A549 (cell line): Measurements from ENCODE around the gene PRKG1. TPM values are rescaled to one million over a fixed set of nuclear protein-coding genes. Genes with fewer than 3 reads are reported as not detected.

Source experiments
- ATAC-seq, 2 experiments: fragments of 200-7000 bp in 1 of 2; fragments of >200 bp in 1 of 2; cut with Nextera tagmentation in 1 of 2; cut with Tn5 transposase in 1 of 2; 3 replicates each; pipeline versions ENCODE4 v1.8.0 to v1.9.1; 2018 to 2020; ENCODE audit warnings: mild to moderate bottlenecking in 1 of 2, moderate library complexity in 1 of 2
- CTCF ChIA-PET: fragments of 300-600 bp; sonication (Branson Sonifier 250); formaldehyde crosslinking; extraction: SDS; loops from one replicate; lab custom pipeline; 2021; ENCODE audit warnings: antibody characterized with exemption, inconsistent platforms; lab: Yijun Ruan, JAX
- POLR2A ChIA-PET: fragments of 350-600 bp; formaldehyde crosslinking; extraction: SDS; loops from one replicate; lab custom pipeline; 2021; ENCODE audit warnings: antibody characterized with exemption, inconsistent platforms; lab: Yijun Ruan, JAX
- DNase-seq, 2 experiments: peaks; one replicate each; pipeline versions ENCODE4 v3.0.0 to v3.0.0-alpha.2; 2011 to 2016; ENCODE audit warnings: low read depth in 1 of 2, low spot score in 1 of 2
- FAIRE-seq: peaks from 2 replicates; lab custom pipeline; 2011; peaks lifted over from hg19 to GRCh38; lab: Jason Lieb, UNC
- H3K27ac ChIP-seq, 2 experiments: fragments of >200 bp; sonication (Bioruptor Twin); formaldehyde crosslinking; 3 replicates each; pipeline ENCODE4 v1.5.1; 2016 to 2017
- H3K4me1 ChIP-seq: fragments of >200 bp; sonication (Bioruptor Twin); formaldehyde crosslinking; 3 replicates; pipeline ENCODE4 v1.6.1; 2016
- H3K4me2 ChIP-seq: fragments of >200 bp; sonication (Bioruptor Twin); formaldehyde crosslinking; 3 replicates; pipeline ENCODE4 v1.6.1; 2016
- H3K4me3 ChIP-seq: fragments of >200 bp; sonication (Bioruptor Twin); formaldehyde crosslinking; 3 replicates; pipeline ENCODE4 v1.5.1; 2016
- H3K9me3 ChIP-seq: fragments of >200 bp; sonication (Bioruptor Twin); formaldehyde crosslinking; 3 replicates; pipeline ENCODE4 v1.6.1; 2016
- BCL3 ChIP-seq: fragments of >200 bp; sonication (Bioruptor Twin); formaldehyde crosslinking; IDR thresholded peaks from 3 replicates; pipeline ENCODE4 v1.6.1; 2016
- CBX8 ChIP-seq: fragments of 200-600 bp; sonication (generic); IDR thresholded peaks from 2 replicates; pipeline ENCODE4 v1.6.1; 2016
- CEBPB ChIP-seq, 2 experiments: fragments of >200 bp in 1 of 2; sonication (Bioruptor Twin) in 1 of 2; formaldehyde crosslinking in 1 of 2; IDR thresholded peaks; 2 replicates each; pipeline ENCODE4 v1.6.1; 2012 to 2016
- CHD4 ChIP-seq: fragments of 200-600 bp; sonication (generic); IDR thresholded peaks from 2 replicates; pipeline ENCODE4 v1.6.1; 2016; ENCODE audit warnings: antibody characterized with exemption, mild to moderate bottlenecking, borderline replicate concordance
- CTCF ChIP-seq: fragments of >200 bp; sonication (Bioruptor Twin); formaldehyde crosslinking; IDR thresholded peaks from 3 replicates; pipeline ENCODE4 v1.5.1; 2016
- ESRRA ChIP-seq: fragments of 150-350 bp; IDR thresholded peaks from 2 replicates; pipeline ENCODE4 v1.6.1; 2014; ENCODE audit warnings: mild to moderate bottlenecking, low read length, borderline replicate concordance
- FOXS1 ChIP-seq: fragments of 250-450 bp; sonication (Bioruptor Pico); IDR thresholded peaks from 2 replicates; pipeline ENCODE4 v1.5.0; 2020; ENCODE audit warnings: mild to moderate bottlenecking, moderate library complexity
- HMGXB4 ChIP-seq: fragments of 250-450 bp; sonication (Bioruptor Pico); IDR thresholded peaks from 2 replicates; pipeline ENCODE4 v1.5.0; 2021; ENCODE audit warnings: mild to moderate bottlenecking, moderate library complexity, borderline replicate concordance
- HOXB13 ChIP-seq: fragments of 250-450 bp; sonication (Bioruptor Pico); IDR thresholded peaks from 2 replicates; pipeline ENCODE4 v1.5.0; 2020; ENCODE audit warnings: low read depth, mild to moderate bottlenecking, moderate library complexity
- KDM5A ChIP-seq: fragments of 200-600 bp; sonication (generic); IDR thresholded peaks from 2 replicates; pipeline ENCODE4 v1.6.1; 2016; ENCODE audit warnings: antibody characterized with exemption, mild to moderate bottlenecking
- MAZ ChIP-seq: fragments of 150-350 bp; IDR thresholded peaks from 2 replicates; pipeline ENCODE4 v1.6.1; 2014; ENCODE audit warnings: antibody characterized with exemption, low read depth, low read length, borderline replicate concordance
- NPAS2 ChIP-seq: fragments of 250-450 bp; sonication (Bioruptor Pico); IDR thresholded peaks from 2 replicates; pipeline ENCODE4 v1.8.0; 2022; ENCODE audit warnings: mild to moderate bottlenecking, moderate library complexity, borderline replicate concordance
- PBX3 ChIP-seq: IDR thresholded peaks from 2 replicates; pipeline ENCODE4 v1.6.1; 2012
- SMC3 ChIP-seq: fragments of >200 bp; sonication (Bioruptor Twin); formaldehyde crosslinking; IDR thresholded peaks from 3 replicates; pipeline ENCODE4 v1.6.1; 2018; ENCODE audit warnings: inconsistent platforms
- ZC3H11A ChIP-seq: fragments of 450-650 bp; IDR thresholded peaks from 2 replicates; pipeline ENCODE4 v1.6.1; 2014; ENCODE audit warnings: antibody characterized with exemption, mild to moderate bottlenecking
- ZNF302 ChIP-seq: fragments of 250-450 bp; sonication (Bioruptor Pico); IDR thresholded peaks from 2 replicates; pipeline ENCODE4 v1.9.0; 2021; ENCODE audit warnings: inconsistent platforms, mild to moderate bottlenecking, moderate library complexity
- WGBS: methylation state at CpG from one replicate; pipeline ENCODE4 v1.1.6; 2017; ENCODE audit errors: missing lambda C conversion rate; 5-methylcytosine and 5-hydroxymethylcytosine counted together
- polyA plus RNA-seq, 4 experiments: library from polyadenylated mRNA; depleted of rRNA in 3 of 4; stranded (reverse); fragments of >200 nt; fragmentation: RNase III in 1 of 4; extraction: RNeasy Plus Mini Kit Qiagen cat#74134 plus additional on column Dnase treatment in 1 of 4; gene quantifications; 2 replicates in 3 of 4; 3 replicates in 1 of 4; pipeline ENCODE4 v1.2.3, GENCODE V29; 2011 to 2017

The PRKG1 gene
- polyA plus RNA-seq, 2 of the 4 experiments (the other 2 are of a cell fraction): not detected

- ChIA-PET POLR2A (no interaction called here), CTCF (no interaction called here)
- no peak for ATAC-seq
- WGBS: 52% methylated on average over 2 of the region's 4 CpGs
- Histone ChIP-seq H3K4me1 (no peaks in the 10 kb centered on the region), H3K4me3 (no peak overlapping the region), H3K9me3 (no peaks in the 10 kb centered on the region), H3K27ac (no peak overlapping the region), H3K4me2 (no peak overlapping the region)
- no peak for FAIRE-seq
- TF ChIP-seq CEBPB (IDR thresholded peaks at IDR 0.05) (no peak), MAZ (no peak), FOXS1 (no peak), ZNF302 (CRISPR knock-in tag) (no peak), NPAS2 (CRISPR knock-in tag) (no peak), SMC3 (no peak), ESRRA (no peak), ZC3H11A (no peak), PBX3 (no peak)
- no peak for DNase-seq
These were observed 1174.5 kb downstream of the PRKG1 start for GRCh38 chr10:52248697-52249306.

- DNase-seq: no peak
- ATAC-seq: no peak
- 82% methylated on average over 6 of the region's 6 CpGs for WGBS
These were observed 1175.6 kb downstream of the PRKG1 start for GRCh38 chr10:52249850-52250395.

More at GRCh38 chr10:52249850-52250395, 1175.6 kb downstream of the PRKG1 start:
- POLR2A ChIA-PET: no interaction called here
- FAIRE-seq: no peak
- CTCF ChIA-PET: no interaction called here
- no peak overlapping the region for H3K4me3 ChIP-seq
- TF ChIP-seq CBX8 (no peak), HMGXB4 (CRISPR knock-in tag) (no peak), BCL3 (no peak), CHD4 (no peak), CTCF (no peak), KDM5A (no peak), HOXB13 (CRISPR knock-in tag) (no peak)
- TF ChIP-seq, all 56 proteins: peak for 0
- no peaks in the 10 kb centered on the region for H3K4me1 ChIP-seq
- no peak overlapping the region for H3K4me2 ChIP-seq
- H3K27ac ChIP-seq: no peak overlapping the region
- no peaks in the 10 kb centered on the region for H3K9me3 ChIP-seq
